Neural cell (in vitro differentiated cells): ENCODE results near the gene PCDHB14. TPM values are rescaled to one million over a fixed set of nuclear protein-coding genes. Genes with fewer than 3 reads are reported as not detected.
"Not testable (repeated sequence)": the region's sequence is repeated elsewhere in the genome, so short reads cannot be mapped to it uniquely, and the experiment has no call there.

Source experiments
- H2AFZ ChIP-seq: fragments of 200-600, 300-800 bp; sonication (generic), shearing (Covaris generic); 2 replicates; pipeline ENCODE4 v1.6.0; 2014; ENCODE audit warnings: low read depth, mild to moderate bottlenecking, antibody characterized with exemption, low read length, moderate library complexity
- H3F3A ChIP-seq: fragments of 200-600 bp; shearing (Covaris generic); 2 replicates; pipeline ENCODE4 v1.6.1; 2016; ENCODE audit warnings: mild to moderate bottlenecking, moderate library complexity, mixed read lengths, antibody characterized with exemption, low read length; ENCODE audit not compliant: insufficient read depth, poor library complexity, severe bottlenecking
- H3K27ac ChIP-seq: fragments of 200-600, 300-800 bp; sonication (generic), shearing (Covaris generic); 2 replicates; pipeline ENCODE4 v1.5.1; 2014; ENCODE audit warnings: mild to moderate bottlenecking, low read length, moderate library complexity
- H3K27me3 ChIP-seq: fragments of 300-800, 200-600 bp; sonication (generic), shearing (Covaris generic); 2 replicates; pipeline ENCODE4 v1.6.0; 2014; ENCODE audit warnings: mild to moderate bottlenecking, low read depth, low read length, moderate library complexity; ENCODE audit not compliant: insufficient read depth
- H3K36me3 ChIP-seq: fragments of 300-800, 200-600 bp; sonication (generic), shearing (Covaris generic); 2 replicates; pipeline ENCODE4 v1.5.1; 2014; ENCODE audit warnings: mild to moderate bottlenecking, antibody characterized with exemption, low read length, moderate library complexity; ENCODE audit not compliant: insufficient read depth
- H3K4me2 ChIP-seq: fragments of 300-800, 200-600 bp; sonication (generic), shearing (Covaris generic); 2 replicates; pipeline ENCODE4 v1.6.0; 2014; ENCODE audit warnings: mild to moderate bottlenecking, low read length
- H3K4me3 ChIP-seq: fragments of 300-800, 200-600 bp; sonication (generic), shearing (Covaris generic); 2 replicates; pipeline ENCODE4 v1.5.1; 2014; ENCODE audit warnings: mild to moderate bottlenecking, low read length, moderate library complexity
- H3K79me2 ChIP-seq: fragments of 200-600 bp; shearing (Covaris generic); replicated peaks from 2 replicates; pipeline ENCODE4 v1.6.0; 2014; ENCODE audit warnings: mild to moderate bottlenecking, low read length, moderate library complexity; ENCODE audit not compliant: insufficient read depth
- H3K9ac ChIP-seq: fragments of 300-800, 200-600 bp; sonication (generic), shearing (Covaris generic); 2 replicates; pipeline ENCODE4 v1.6.1; 2016; ENCODE audit warnings: mild to moderate bottlenecking, low read length, mixed read lengths
- H3K9me2 ChIP-seq: fragments of 200-600 bp; shearing (Covaris generic); 2 replicates; pipeline ENCODE4 v1.6.1; 2016; ENCODE audit warnings: mild to moderate bottlenecking, low read length, mixed read lengths; ENCODE audit not compliant: insufficient read depth
- H3K9me3 ChIP-seq: fragments of 200-600, 300-800 bp; sonication (generic), shearing (Covaris generic); 2 replicates; pipeline ENCODE4 v1.6.1; 2016; ENCODE audit warnings: mild to moderate bottlenecking, mixed run types, low read length, moderate library complexity, mixed read lengths
- H4K20me1 ChIP-seq: fragments of 200-600 bp; shearing (Covaris generic); 2 replicates; pipeline ENCODE4 v1.6.1; 2016; ENCODE audit warnings: mild to moderate bottlenecking, mixed run types; ENCODE audit not compliant: insufficient read depth
- EP300 ChIP-seq: fragments of 450-650 bp; conservative IDR thresholded peaks from 2 replicates; pipeline ENCODE4 v1.6.1; 2014; ENCODE audit warnings: antibody characterized with exemption, mild to moderate bottlenecking, moderate library complexity; ENCODE audit not compliant: poor library complexity, severe bottlenecking
- EZH2 ChIP-seq: fragments of 200-600, 300-800 bp; shearing (Covaris generic), sonication (generic); IDR thresholded peaks from 2 replicates; pipeline ENCODE4 v1.6.1; 2014; ENCODE audit warnings: antibody characterized with exemption, low read length, borderline replicate concordance, mild to moderate bottlenecking; ENCODE audit not compliant: insufficient read depth, poor library complexity, severe bottlenecking
- MXI1 ChIP-seq: fragments of 450-650 bp; conservative IDR thresholded peaks from 2 replicates; pipeline ENCODE4 v1.6.1; 2014; ENCODE audit warnings: antibody characterized with exemption, mild to moderate bottlenecking; ENCODE audit not compliant: poor library complexity, severe bottlenecking
- POLR2AphosphoS5 ChIP-seq: IDR thresholded peaks from 2 replicates; pipeline ENCODE4 v1.6.1; 2012
- RAD21 ChIP-seq: fragments of 450-650 bp; conservative IDR thresholded peaks from 2 replicates; pipeline ENCODE4 v1.6.1; 2014; ENCODE audit warnings: antibody characterized with exemption, mild to moderate bottlenecking, moderate library complexity
- SMC3 ChIP-seq: fragments of 450-650 bp; conservative IDR thresholded peaks from 2 replicates; pipeline ENCODE4 v1.6.1; 2014; ENCODE audit warnings: antibody characterized with exemption, mild to moderate bottlenecking, moderate library complexity; ENCODE audit not compliant: poor library complexity
- TAF1 ChIP-seq: IDR thresholded peaks from 2 replicates; pipeline ENCODE4 v1.6.1; 2012; ENCODE audit warnings: low read depth
- polyA plus RNA-seq: library from polyadenylated mRNA; depleted of rRNA; stranded (reverse); fragments of >200 nt; gene quantifications from 2 replicates; pipeline ENCODE4 v1.2.3, GENCODE V29; 2014
- TF ChIP-seq, protein P1 (sequence below): fragments of 450-650 bp; IDR thresholded peaks from 2 replicates; pipeline ENCODE4 v1.5.1; 2014; ENCODE audit warnings: antibody characterized with exemption, mild to moderate bottlenecking, moderate library complexity; ENCODE audit not compliant: poor library complexity, severe bottlenecking
- TF ChIP-seq, protein P2 (sequence below): IDR thresholded peaks from 2 replicates; pipeline ENCODE4 v1.6.1; 2012; ENCODE audit warnings: borderline replicate concordance

Gene PCDHB14
- polyA plus RNA-seq, 1 donor from 2014 or later, result 12.6 TPM

DNA sequence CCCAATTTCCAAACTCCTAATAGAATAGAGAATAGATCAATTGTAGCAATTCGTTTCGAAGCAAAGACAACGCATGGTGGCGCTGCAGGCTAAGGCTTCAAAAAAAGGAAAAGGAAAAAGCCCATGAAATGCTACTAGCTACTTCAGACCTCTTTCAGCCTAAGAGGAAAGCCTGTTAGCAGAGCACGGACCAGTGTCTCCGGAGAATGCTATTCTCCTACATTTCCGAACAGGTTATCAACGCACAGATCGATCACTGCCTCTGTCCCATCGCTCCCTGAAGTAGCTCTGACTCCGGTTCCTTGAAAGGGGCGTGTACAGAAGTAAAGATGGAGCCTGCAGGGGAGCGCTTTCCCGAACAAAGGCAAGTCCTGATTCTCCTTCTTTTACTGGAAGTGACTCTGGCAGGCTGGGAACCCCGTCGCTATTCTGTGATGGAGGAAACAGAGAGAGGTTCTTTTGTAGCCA, 22.1 kb downstream of the PCDHB14 start, which contains the start of gene PCDHB15:
Gene PCDHB15 (plus strand): TSS at position 146 of the 468 bp plus-strand sequence. CDS start 184 bp downstream, at position 330.
- no peak within 1 kb of the TSS for H3K4me2 ChIP-seq
- peak within 1 kb of the TSS; percentile 55 for H3K4me3 ChIP-seq
- peak within 1 kb of the TSS; percentile 45 for H3K9ac ChIP-seq
- H3K79me2 ChIP-seq, result no peaks in the 10 kb centered on the region
- peak within 1 kb of the TSS; percentile 57 for H3K27ac ChIP-seq
- H3F3A ChIP-seq, result no peaks in the 10 kb centered on the region
- H3K9me3 ChIP-seq, result peaks cover 56% of the 10 kb centered on the region
- H4K20me1 ChIP-seq, result no peaks in the 10 kb centered on the region
- H3K27me3 ChIP-seq, result no peaks in the 10 kb centered on the region
- peaks cover 14% of the 10 kb centered on the region for H3K36me3 ChIP-seq
- H3K9me2 ChIP-seq, result no peaks in the 10 kb centered on the region
- no peak within 1 kb of the TSS for H2AFZ ChIP-seq
- TF ChIP-seq EP300 (no peak), RAD21 (peak; percentile 57), SMC3 (peak; percentile 48), TAF1 (no peak), MXI1 (no peak), EZH2 (no peak), POLR2AphosphoS5 (no peak)
- TF ChIP-seq, protein P1, sequence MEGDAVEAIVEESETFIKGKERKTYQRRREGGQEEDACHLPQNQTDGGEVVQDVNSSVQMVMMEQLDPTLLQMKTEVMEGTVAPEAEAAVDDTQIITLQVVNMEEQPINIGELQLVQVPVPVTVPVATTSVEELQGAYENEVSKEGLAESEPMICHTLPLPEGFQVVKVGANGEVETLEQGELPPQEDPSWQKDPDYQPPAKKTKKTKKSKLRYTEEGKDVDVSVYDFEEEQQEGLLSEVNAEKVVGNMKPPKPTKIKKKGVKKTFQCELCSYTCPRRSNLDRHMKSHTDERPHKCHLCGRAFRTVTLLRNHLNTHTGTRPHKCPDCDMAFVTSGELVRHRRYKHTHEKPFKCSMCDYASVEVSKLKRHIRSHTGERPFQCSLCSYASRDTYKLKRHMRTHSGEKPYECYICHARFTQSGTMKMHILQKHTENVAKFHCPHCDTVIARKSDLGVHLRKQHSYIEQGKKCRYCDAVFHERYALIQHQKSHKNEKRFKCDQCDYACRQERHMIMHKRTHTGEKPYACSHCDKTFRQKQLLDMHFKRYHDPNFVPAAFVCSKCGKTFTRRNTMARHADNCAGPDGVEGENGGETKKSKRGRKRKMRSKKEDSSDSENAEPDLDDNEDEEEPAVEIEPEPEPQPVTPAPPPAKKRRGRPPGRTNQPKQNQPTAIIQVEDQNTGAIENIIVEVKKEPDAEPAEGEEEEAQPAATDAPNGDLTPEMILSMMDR, result peak; percentile 51
- TF ChIP-seq, protein P2, sequence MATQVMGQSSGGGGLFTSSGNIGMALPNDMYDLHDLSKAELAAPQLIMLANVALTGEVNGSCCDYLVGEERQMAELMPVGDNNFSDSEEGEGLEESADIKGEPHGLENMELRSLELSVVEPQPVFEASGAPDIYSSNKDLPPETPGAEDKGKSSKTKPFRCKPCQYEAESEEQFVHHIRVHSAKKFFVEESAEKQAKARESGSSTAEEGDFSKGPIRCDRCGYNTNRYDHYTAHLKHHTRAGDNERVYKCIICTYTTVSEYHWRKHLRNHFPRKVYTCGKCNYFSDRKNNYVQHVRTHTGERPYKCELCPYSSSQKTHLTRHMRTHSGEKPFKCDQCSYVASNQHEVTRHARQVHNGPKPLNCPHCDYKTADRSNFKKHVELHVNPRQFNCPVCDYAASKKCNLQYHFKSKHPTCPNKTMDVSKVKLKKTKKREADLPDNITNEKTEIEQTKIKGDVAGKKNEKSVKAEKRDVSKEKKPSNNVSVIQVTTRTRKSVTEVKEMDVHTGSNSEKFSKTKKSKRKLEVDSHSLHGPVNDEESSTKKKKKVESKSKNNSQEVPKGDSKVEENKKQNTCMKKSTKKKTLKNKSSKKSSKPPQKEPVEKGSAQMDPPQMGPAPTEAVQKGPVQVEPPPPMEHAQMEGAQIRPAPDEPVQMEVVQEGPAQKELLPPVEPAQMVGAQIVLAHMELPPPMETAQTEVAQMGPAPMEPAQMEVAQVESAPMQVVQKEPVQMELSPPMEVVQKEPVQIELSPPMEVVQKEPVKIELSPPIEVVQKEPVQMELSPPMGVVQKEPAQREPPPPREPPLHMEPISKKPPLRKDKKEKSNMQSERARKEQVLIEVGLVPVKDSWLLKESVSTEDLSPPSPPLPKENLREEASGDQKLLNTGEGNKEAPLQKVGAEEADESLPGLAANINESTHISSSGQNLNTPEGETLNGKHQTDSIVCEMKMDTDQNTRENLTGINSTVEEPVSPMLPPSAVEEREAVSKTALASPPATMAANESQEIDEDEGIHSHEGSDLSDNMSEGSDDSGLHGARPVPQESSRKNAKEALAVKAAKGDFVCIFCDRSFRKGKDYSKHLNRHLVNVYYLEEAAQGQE, result no peak

DNA sequence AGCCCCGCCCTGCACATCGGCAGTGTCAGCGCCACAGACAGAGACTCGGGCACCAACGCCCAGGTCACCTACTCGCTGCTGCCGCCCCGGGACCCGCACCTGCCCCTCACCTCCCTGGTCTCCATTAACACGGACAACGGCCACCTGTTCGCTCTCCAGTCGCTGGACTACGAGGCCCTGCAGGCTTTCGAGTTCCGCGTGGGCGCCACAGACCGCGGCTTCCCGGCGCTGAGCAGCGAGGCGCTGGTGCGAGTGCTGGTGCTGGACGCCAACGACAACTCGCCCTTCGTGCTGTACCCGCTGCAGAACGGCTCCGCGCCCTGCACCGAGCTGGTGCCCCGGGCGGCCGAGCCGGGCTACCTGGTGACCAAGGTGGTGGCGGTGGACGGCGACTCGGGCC, 23.8 kb downstream of the PCDHB14 start:
- not testable (repeated sequence) for H3F3A ChIP-seq, H2AFZ ChIP-seq, H3K27me3 ChIP-seq, H3K9me2 ChIP-seq, H3K79me2 ChIP-seq, H3K4me3 ChIP-seq, H4K20me1 ChIP-seq, H3K36me3 ChIP-seq, H3K4me2 ChIP-seq, H3K9ac ChIP-seq, H3K27ac ChIP-seq
- peaks cover 43% of the 10 kb centered on the region for H3K9me3 ChIP-seq

DNA sequence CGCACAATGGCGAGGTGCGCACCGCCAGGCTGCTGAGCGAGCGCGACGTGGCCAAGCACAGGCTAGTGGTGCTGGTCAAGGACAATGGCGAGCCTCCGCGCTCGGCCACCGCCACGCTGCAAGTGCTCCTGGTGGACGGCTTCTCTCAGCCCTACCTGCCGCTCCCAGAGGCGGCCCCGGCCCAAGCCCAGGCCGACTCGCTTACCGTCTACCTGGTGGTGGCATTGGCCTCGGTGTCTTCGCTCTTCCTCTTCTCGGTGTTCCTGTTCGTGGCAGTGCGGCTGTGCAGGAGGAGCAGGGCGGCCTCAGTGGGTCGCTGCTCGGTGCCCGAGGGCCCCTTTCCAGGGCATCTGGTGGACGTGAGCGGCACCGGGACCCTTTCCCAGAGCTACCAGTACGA, 24.3 kb downstream of the PCDHB14 start:
- not testable (repeated sequence) for H3K27me3 ChIP-seq, H3K4me2 ChIP-seq, H3K36me3 ChIP-seq, H3K79me2 ChIP-seq, H4K20me1 ChIP-seq, H3F3A ChIP-seq, H3K4me3 ChIP-seq, H2AFZ ChIP-seq, H3K9ac ChIP-seq, H3K27ac ChIP-seq, H3K9me2 ChIP-seq
- H3K9me3 ChIP-seq, result peaks cover 44% of the 10 kb centered on the region
